Neural progenitor cell (in vitro differentiated cells): ENCODE measurements around the gene TGFBR2. TPM values are rescaled to one million over a fixed set of nuclear protein-coding genes. Genes with fewer than 3 reads are reported as not detected.

Experiments
- DNase-seq: peaks from one replicate; pipeline ENCODE4 v3.0.0-alpha.2; 2016; ENCODE audit warnings: low spot score
- H2AFZ ChIP-seq: fragments of 200-600 bp; sonication (generic); replicated peaks from 2 replicates; pipeline ENCODE4 v1.6.1; 2016; ENCODE audit warnings: antibody characterized with exemption
- H3F3A ChIP-seq: fragments of 200-600 bp; sonication (generic); 2 replicates; pipeline ENCODE4 v1.6.1; 2016; ENCODE audit warnings: antibody characterized with exemption, low read depth
- H3K27ac ChIP-seq: fragments of 200-600 bp; sonication (generic); 2 replicates; pipeline ENCODE4 v1.5.1; 2016; ENCODE audit warnings: mild to moderate bottlenecking
- H3K27me3 ChIP-seq: fragments of 200-600 bp; sonication (generic); 2 replicates; pipeline ENCODE4 v1.6.1; 2016; ENCODE audit warnings: mild to moderate bottlenecking, moderate library complexity
- H3K36me3 ChIP-seq: fragments of 200-600 bp; sonication (generic); 2 replicates; pipeline ENCODE4 v1.5.1; 2016
- H3K4me1 ChIP-seq: fragments of 200-600 bp; sonication (generic); 2 replicates; pipeline ENCODE4 v1.6.1; 2016; ENCODE audit warnings: mixed run types
- H3K4me2 ChIP-seq: fragments of 200-600 bp; sonication (generic); 2 replicates; pipeline ENCODE4 v1.6.1; 2016
- H3K4me3 ChIP-seq: fragments of 200-600 bp; sonication (generic); 2 replicates; pipeline ENCODE4 v1.5.1; 2016
- H3K79me2 ChIP-seq: fragments of 200-600 bp; sonication (generic); 2 replicates; pipeline ENCODE4 v1.6.1; 2016; ENCODE audit warnings: low read depth
- H3K9ac ChIP-seq: fragments of 200-600 bp; sonication (generic); 2 replicates; pipeline ENCODE4 v1.6.1; 2016
- H3K9me3 ChIP-seq: fragments of 200-600 bp; sonication (generic); 2 replicates; pipeline ENCODE4 v1.5.1; 2016; ENCODE audit warnings: low read depth
- H4K20me1 ChIP-seq: fragments of 200-600 bp; sonication (generic); 2 replicates; pipeline ENCODE4 v1.6.1; 2016; ENCODE audit warnings: low read depth
- H3K27ac Mint-ChIP-seq: 3 replicates; pipeline ENCODE4 v1.8.0; 2021; ENCODE audit warnings: mixed read lengths
- H3K27me3 Mint-ChIP-seq: 2 replicates; pipeline ENCODE4 v1.8.0; 2022; ENCODE audit warnings: low read depth, mild to moderate bottlenecking, inconsistent platforms, moderate library complexity, mixed read lengths; ENCODE audit not compliant: insufficient read depth
- H3K36me3 Mint-ChIP-seq: 3 replicates; pipeline ENCODE4 v1.8.0; 2021; ENCODE audit warnings: mixed read lengths
- H3K4me1 Mint-ChIP-seq: 3 replicates; pipeline ENCODE4 v1.8.0; 2021; ENCODE audit warnings: mixed read lengths
- H3K4me3 Mint-ChIP-seq: 3 replicates; pipeline ENCODE4 v1.8.0; 2021; ENCODE audit warnings: mild to moderate bottlenecking, moderate library complexity, mixed read lengths
- H3K9me3 Mint-ChIP-seq: 3 replicates; pipeline ENCODE4 v1.8.0; 2020; ENCODE audit warnings: mixed read lengths
- EZH2 ChIP-seq: fragments of 200-600 bp; sonication (generic); IDR thresholded peaks from 2 replicates; pipeline ENCODE4 v1.6.1; 2017; ENCODE audit warnings: antibody characterized with exemption, mild to moderate bottlenecking, moderate library complexity
- EZH2phosphoT487 ChIP-seq: fragments of 200-600 bp; sonication (generic); IDR thresholded peaks from 2 replicates; pipeline ENCODE4 v1.6.1; 2017; ENCODE audit warnings: antibody characterized with exemption
- total RNA-seq: library from RNA; depleted of rRNA; stranded (reverse); fragments of >200 nt; gene quantifications from 2 replicates; pipeline ENCODE4 v1.2.3, GENCODE V29; 2015; ENCODE audit warnings: low replicate concordance
- TF ChIP-seq, protein P1 (sequence below): fragments of 200-600 bp; sonication (generic); IDR thresholded peaks from 2 replicates; pipeline ENCODE4 v1.5.1; 2017; ENCODE audit warnings: antibody characterized with exemption, mild to moderate bottlenecking

The TGFBR2 gene
- total RNA-seq, 1 donor from 2014 or later: 7.3 TPM

DNA sequence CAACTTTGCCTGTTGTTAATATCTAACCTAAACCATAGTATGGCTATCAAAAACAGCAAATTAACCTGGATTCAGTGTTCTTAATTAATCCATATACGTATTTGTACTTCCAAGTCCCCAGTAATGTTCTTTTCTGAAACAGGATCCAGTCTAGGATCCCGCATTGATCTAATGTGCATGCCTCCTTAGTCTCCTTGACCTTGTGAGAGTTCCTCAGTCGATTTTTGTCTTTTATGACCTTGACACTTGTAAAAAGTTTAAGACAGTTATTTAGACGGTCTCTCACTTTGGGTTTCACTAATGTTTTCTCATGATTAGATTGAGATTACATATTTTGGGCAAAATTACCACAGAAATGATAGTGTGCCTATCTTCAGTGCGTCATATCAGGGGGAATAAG lies 69.4 kb downstream of the TGFBR2 start:
- H3K4me3 Mint-ChIP-seq: no peak overlapping the region
- no peaks in the 10 kb centered on the region for H3K27me3 Mint-ChIP-seq
- H3K79me2 ChIP-seq: no peaks in the 10 kb centered on the region
- H3K4me1 ChIP-seq: peaks cover 19% of the 10 kb centered on the region
- H3K27me3 ChIP-seq: no peaks in the 10 kb centered on the region
- no peaks in the 10 kb centered on the region for H3K9me3 ChIP-seq
- no peaks in the 10 kb centered on the region for H3K36me3 ChIP-seq
- H3K36me3 Mint-ChIP-seq: peaks cover 54% of the 10 kb centered on the region
- no peaks in the 10 kb centered on the region for H4K20me1 ChIP-seq
- no peak for DNase-seq
- peaks cover 24% of the 10 kb centered on the region for H3K4me1 Mint-ChIP-seq
- no peak overlapping the region for H3K4me3 ChIP-seq
- peaks cover 13% of the 10 kb centered on the region for H3F3A ChIP-seq
- H3K27ac ChIP-seq: no peak overlapping the region
- H3K27ac Mint-ChIP-seq: no peak overlapping the region
- H3K9ac ChIP-seq: no peak overlapping the region
- no peaks in the 10 kb centered on the region for H3K9me3 Mint-ChIP-seq
- H2AFZ ChIP-seq: no peak overlapping the region
- no peak overlapping the region for H3K4me2 ChIP-seq
- TF ChIP-seq, protein P1, sequence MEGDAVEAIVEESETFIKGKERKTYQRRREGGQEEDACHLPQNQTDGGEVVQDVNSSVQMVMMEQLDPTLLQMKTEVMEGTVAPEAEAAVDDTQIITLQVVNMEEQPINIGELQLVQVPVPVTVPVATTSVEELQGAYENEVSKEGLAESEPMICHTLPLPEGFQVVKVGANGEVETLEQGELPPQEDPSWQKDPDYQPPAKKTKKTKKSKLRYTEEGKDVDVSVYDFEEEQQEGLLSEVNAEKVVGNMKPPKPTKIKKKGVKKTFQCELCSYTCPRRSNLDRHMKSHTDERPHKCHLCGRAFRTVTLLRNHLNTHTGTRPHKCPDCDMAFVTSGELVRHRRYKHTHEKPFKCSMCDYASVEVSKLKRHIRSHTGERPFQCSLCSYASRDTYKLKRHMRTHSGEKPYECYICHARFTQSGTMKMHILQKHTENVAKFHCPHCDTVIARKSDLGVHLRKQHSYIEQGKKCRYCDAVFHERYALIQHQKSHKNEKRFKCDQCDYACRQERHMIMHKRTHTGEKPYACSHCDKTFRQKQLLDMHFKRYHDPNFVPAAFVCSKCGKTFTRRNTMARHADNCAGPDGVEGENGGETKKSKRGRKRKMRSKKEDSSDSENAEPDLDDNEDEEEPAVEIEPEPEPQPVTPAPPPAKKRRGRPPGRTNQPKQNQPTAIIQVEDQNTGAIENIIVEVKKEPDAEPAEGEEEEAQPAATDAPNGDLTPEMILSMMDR: no peak
- TF ChIP-seq EZH2 (no peak), EZH2phosphoT487 (no peak)

DNA sequence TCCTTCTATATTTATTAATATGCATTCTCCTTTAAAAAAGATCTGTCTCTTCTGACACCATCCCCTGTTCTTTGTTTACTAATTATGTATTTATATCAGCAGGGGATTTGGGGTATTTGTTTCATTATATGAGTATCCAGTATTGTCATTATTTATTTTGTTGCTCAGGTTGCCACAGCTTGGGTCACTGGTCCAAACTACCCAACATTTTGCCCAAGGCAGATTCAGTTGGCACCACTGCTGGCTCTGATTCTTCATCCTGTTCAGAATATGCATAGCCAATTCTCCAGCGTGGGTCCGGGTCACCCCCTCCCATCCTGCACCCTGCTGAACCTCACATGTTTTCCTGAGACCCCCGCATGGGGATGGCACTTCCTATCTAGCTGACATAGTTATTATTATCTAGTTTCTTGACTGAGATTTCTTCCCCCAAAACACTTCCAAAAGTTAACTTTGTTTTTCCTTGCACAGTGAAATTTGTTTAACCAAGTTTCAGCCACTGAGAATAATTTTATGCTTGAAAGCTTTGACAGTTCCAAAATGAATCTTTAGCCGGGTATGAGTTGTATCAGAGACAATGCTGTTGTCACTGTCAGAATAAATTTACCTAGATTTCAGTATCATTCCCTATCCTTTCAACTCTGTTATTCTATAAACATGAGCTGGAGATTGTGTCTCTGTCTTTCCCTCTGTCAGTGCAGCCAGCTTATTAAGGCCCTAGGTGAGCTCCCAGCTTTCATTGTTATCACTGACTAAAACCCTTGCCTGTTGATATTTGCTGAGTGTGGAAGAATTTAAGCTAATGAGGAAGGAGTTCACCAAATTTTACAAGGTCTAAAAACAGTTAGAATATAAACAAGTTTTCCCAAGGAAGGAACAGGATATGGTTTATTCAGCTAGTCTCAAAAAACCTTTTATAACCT lies 70.3 kb downstream of the TGFBR2 start:
- H3K36me3 Mint-ChIP-seq: peaks cover 48% of the 10 kb centered on the region
- no peaks in the 10 kb centered on the region for H3K9me3 Mint-ChIP-seq
- Histone ChIP-seq H3K36me3 (no peaks in the 10 kb centered on the region), H2AFZ (no peak overlapping the region), H3K27ac (no peak overlapping the region), H3K79me2 (no peaks in the 10 kb centered on the region), H3K4me2 (no peak overlapping the region), H3F3A (peaks cover 18% of the 10 kb centered on the region), H4K20me1 (no peaks in the 10 kb centered on the region), H3K9me3 (no peaks in the 10 kb centered on the region), H3K27me3 (no peaks in the 10 kb centered on the region), H3K4me3 (no peak overlapping the region), H3K9ac (no peak overlapping the region), H3K4me1 (peaks cover 28% of the 10 kb centered on the region)
- H3K27me3 Mint-ChIP-seq: no peaks in the 10 kb centered on the region
- no peak overlapping the region for H3K4me3 Mint-ChIP-seq
- TF ChIP-seq, protein P1: no peak
- TF ChIP-seq EZH2 (no peak), EZH2phosphoT487 (no peak)
- H3K4me1 Mint-ChIP-seq: peaks cover 34% of the 10 kb centered on the region
- no peak overlapping the region for H3K27ac Mint-ChIP-seq
- DNase-seq: no peak

DNA sequence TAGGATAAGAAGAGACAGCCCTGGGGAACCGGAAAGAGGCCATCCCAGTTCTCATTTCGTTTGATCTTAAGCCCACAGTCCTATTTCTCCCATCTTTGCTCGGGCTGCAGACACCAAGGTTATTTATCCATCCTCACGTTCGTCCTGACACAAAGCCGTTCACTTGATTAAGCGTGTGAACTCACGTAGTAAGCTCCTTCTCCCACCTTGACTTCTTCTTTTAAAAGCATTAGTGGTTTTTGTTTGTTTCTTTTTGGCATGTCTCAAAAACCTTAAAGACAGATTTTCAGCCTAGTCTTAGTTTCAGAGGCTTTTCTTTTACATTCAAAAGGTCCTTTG lies 70.9 kb downstream of the TGFBR2 start:
- Mint-ChIP-seq H3K4me1 (peaks cover 39% of the 10 kb centered on the region), H3K9me3 (no peaks in the 10 kb centered on the region), H3K27ac (peak overlapping the region; percentile 89), H3K36me3 (peaks cover 48% of the 10 kb centered on the region), H3K4me3 (no peak overlapping the region), H3K27me3 (no peaks in the 10 kb centered on the region)
- no peak overlapping the region for H3K27ac ChIP-seq
- H3K4me3 ChIP-seq: no peak overlapping the region
- TF ChIP-seq EZH2phosphoT487: no peak
- TF ChIP-seq, protein P1: no peak
- no peak for TF ChIP-seq EZH2
- no peak for DNase-seq
- H4K20me1 ChIP-seq: no peaks in the 10 kb centered on the region
- H3K4me1 ChIP-seq: peaks cover 30% of the 10 kb centered on the region
- no peaks in the 10 kb centered on the region for H3K9me3 ChIP-seq
- H2AFZ ChIP-seq: no peak overlapping the region
- no peaks in the 10 kb centered on the region for H3K79me2 ChIP-seq
- no peaks in the 10 kb centered on the region for H3K36me3 ChIP-seq
- H3F3A ChIP-seq: peaks cover 18% of the 10 kb centered on the region
- no peak overlapping the region for H3K9ac ChIP-seq
- no peak overlapping the region for H3K4me2 ChIP-seq
- no peaks in the 10 kb centered on the region for H3K27me3 ChIP-seq
